HG02943 (cell line): Measurements from ENCODE around the gene PTPRD.
"Not testable (repeated sequence)": the region's sequence is repeated elsewhere in the genome, so short reads cannot be mapped to it uniquely, and the experiment has no call there.

ENCODE experiments used
- ATAC-seq: cut with Tn5 transposase; IDR thresholded peaks from one replicate; pipeline ENCODE4 v1.9.1; 2021; ENCODE audit warnings: mild to moderate bottlenecking, low read depth, moderate library complexity; ENCODE audit not compliant: unreplicated experiment

Gene PTPRD

GRCh38 chr9:9998491-9999287 is 614.1 kb downstream of the PTPRD start:
- ATAC-seq: no peak

- ATAC-seq: no peak
Observed at GRCh38 chr9:9997585-9997984, 615.2 kb downstream of the PTPRD start.

- no peak for ATAC-seq
Observed at GRCh38 chr9:9996259-9996658, 616.5 kb downstream of the PTPRD start.

GRCh38 chr9:9992936-9993335 is 619.9 kb downstream of the PTPRD start:
- no peak for ATAC-seq

GRCh38 chr9:9973062-9973461 is 639.7 kb downstream of the PTPRD start:
- no peak for ATAC-seq

GRCh38 chr9:9970514-9970913 is 642.3 kb downstream of the PTPRD start:
- no peak for ATAC-seq

- no peak for ATAC-seq
Observed at GRCh38 chr9:9963841-9964240, 649.0 kb downstream of the PTPRD start.

- no peak for ATAC-seq
Observed at GRCh38 chr9:9961934-9962333, 650.9 kb downstream of the PTPRD start.

- ATAC-seq: no peak
Observed at GRCh38 chr9:9961487-9961886, 651.3 kb downstream of the PTPRD start.

- ATAC-seq: no peak
Observed at GRCh38 chr9:9951556-9952160, 661.1 kb downstream of the PTPRD start.

GRCh38 chr9:9950813-9951212 is 662.0 kb downstream of the PTPRD start:
- ATAC-seq: no peak

- no peak for ATAC-seq
Observed at GRCh38 chr9:9949978-9950377, 662.8 kb downstream of the PTPRD start.

- no peak for ATAC-seq
Observed at GRCh38 chr9:9949368-9949767, 663.4 kb downstream of the PTPRD start.

GRCh38 chr9:9945966-9946365 is 666.8 kb downstream of the PTPRD start:
- ATAC-seq: no peak

- ATAC-seq: no peak
Observed at GRCh38 chr9:9942764-9943424, 669.9 kb downstream of the PTPRD start.

GRCh38 chr9:9938432-9938831 is 674.4 kb downstream of the PTPRD start:
- ATAC-seq: no peak

- not testable (repeated sequence) for ATAC-seq
Observed at GRCh38 chr9:9931464-9931863, 681.3 kb downstream of the PTPRD start.

GRCh38 chr9:9924376-9924775 is 688.4 kb downstream of the PTPRD start:
- no peak for ATAC-seq

GRCh38 chr9:9921805-9922204 is 691.0 kb downstream of the PTPRD start:
- no peak for ATAC-seq

GRCh38 chr9:9920425-9921060 is 692.3 kb downstream of the PTPRD start:
- ATAC-seq: no peak

- ATAC-seq: no peak
Observed at GRCh38 chr9:9919174-9919775, 693.5 kb downstream of the PTPRD start.
